HG03175 (cell line): Measurements from ENCODE around the gene KIAA1217.
A peak's percentile ranks its signal among the peaks of the same experiment; 100 is the strongest.
"Not testable (repeated sequence)": the region's sequence is repeated elsewhere in the genome, so short reads cannot be mapped to it uniquely, and the experiment has no call there.

Experiments
- ATAC-seq: cut with Tn5 transposase; IDR thresholded peaks from one replicate; pipeline ENCODE4 v1.9.1; 2021; ENCODE audit warnings: mild to moderate bottlenecking, moderate library complexity; ENCODE audit not compliant: unreplicated experiment

KIAA1217 gene

DNA sequence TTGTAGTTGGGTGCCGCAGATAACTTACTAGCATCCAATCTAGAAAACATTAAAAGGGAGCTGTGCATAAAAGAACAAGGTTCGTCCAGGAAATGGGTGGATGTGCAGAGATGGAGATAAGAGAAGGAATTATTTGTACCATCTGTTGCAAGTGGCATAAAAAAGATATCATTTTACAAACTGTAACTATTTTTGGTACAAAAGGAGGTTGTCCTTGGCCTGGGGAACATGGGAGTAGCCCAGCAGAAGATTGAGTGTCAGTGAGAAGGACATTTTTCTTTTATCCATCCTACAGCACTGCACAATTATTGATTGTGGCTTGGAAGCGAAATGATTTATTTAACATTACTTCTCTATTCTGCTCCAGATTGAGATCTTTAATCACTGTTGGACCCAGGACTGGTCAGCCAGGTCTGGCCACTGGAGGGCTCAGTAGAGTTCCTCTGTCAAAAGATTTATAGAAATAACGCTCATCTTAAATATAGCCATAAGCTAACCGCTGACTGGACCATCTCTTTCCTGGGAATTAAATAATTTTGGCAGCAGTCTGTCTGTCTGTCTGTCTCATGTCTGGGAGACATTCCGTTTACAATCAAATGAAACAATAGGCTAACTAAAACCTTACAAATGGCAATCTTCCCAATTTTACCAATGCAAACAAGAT, 254.1 kb downstream of the KIAA1217 start:
- no peak for ATAC-seq

DNA sequence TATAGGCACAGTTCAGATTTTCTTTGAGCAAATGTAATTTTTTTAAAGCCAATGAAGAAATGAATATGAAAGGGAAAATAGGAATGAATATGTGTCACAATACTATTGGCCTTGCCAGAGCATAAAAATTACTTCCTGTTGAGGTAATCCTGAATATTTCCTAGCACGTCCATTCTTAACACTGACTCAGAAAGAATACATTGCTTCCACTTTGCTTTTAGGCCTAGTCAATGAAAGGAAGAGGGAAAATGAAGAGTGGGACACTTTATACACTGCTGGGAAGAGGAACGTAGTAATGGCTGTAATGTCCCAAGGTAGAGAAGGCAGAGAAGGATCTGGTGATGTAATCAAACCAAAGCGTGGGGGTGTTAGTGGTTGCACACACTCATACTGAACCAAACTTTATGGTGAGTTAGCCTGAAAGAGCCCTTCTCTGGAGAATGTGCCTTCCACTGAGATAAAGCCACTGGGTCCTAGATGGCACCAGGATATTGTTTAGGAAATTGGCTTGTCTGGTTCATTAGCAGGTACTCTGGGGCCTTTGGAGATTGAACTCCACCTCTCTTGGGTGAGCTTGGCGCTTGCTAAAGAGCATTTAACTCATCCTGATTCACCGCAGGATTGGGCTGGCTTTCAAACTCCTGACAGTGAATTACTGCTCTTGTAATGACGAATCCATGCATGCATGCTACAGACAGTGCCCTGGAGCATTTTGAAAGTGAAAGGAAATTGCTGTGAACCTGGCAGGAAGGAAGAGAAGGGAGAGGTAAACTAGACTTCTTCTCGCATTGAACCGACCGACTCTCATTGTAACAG, 254.9 kb downstream of the KIAA1217 start:
- peak; percentile 60 for ATAC-seq

DNA sequence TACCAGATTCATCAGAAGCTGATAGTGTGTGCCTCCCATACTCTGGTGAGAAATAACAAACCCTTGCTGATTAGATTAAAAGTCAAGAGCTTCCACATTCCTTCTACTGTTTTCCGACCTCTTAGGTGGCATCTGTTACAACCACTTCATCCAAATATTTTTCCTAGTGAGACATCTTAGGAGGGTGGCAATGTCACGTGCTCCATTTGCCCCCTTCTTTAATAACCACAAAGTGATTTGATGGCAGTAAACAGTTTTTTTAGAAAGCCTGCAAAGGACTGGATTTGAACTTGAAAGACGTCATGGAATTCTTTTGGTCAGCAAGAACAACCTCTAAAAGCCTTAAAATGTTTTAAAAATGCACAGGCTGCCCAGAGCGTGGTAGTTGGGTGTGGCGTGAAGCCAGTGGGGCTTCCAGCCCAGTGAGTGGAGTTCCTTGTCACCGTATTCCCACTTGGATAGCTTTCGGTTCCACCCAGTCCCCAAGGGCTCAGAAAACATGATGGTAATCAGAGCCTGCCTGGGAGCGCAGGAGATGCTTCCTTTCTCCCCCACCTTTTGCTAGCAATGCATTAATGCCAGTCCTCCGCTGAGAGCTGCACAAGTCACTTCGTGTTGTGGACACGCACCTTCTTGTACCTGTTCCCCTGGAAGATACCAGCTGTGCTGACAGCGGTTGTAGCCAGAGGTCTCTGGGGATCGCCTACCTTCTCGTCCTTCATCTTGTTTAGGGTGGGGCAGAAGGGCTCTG, 256.4 kb downstream of the KIAA1217 start:
- no peak for ATAC-seq

DNA sequence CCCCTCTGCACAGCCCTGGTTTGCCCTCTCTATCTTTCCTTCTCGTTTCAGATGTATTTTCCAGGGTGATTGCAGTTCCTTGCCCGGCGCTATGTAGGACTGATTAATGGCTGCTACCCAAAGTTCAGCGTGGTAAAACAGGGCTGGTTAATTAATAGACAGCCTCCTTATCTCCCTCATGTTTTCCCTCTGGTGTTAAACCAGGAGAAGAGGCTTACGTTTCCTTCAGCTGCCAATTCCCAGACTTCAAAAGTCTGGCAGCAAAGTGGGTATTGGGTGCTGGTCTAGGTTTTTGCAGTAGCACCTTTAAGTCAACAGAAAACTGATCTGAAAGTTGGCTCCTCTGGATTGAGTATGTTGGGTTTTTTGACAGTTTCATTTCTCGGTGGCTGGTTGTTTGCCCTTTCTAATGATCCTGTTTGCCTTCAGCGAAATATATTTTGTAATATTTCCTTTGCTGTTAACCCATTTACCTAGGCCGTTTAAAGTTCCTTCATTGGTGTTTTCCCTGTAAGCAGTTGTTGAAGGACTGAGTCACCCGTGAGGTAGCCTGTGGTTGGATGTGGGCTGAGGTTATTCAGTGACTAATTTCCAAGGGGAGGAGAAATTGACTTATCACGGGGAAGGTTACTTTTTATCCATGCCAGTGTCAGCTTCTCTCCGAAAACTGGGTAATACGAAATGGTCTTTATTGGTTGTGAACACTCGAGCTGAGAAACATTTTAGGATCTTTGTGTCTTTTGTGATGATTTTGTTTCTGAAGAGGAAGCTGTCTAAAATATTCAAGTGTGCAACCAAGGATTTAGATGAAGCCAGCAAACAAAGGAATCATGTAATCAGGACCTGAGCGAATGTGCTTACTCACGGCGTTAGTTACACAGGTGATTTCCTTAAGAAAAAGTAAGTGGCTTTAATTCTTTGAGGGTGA, 257.2 kb downstream of the KIAA1217 start:
- ATAC-seq, result no peak

DNA sequence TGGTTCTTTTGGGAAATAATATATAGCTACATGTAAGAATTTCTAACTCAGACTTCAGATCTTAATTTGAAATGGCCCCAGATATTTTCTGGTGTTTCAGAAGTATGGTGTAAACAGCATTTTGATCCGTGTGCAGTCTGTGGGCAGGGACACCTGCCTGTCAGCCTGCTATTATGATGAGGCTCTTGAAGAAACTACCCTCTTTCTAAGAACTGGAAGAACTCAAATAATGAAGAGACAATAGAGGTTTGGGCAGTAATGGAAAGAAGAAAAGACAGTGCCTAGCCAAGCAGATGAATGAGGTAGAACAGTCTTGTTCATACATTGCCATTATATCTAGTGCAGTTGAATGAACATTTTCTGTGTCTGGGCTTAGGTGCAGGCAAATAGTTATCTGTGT, 258.2 kb downstream of the KIAA1217 start:
- no peak for ATAC-seq

DNA sequence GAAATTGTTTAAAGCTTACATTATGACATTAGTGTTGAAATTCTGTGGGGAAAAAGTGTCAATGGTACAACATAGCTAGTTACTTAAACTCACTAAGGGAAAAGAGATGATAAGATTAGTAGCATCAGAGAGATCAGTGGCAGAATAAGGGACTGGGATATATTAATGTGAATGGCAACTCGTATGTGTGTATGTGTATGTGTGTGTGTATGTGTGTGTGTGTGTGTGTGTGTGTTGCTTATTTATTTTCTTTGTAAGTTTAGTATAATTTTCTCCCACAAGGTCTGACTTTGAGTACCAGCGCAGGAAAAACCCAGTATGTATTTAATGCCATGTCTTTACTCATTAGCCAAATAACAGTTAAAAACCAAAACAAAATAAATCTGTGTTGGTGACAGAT, 258.7 kb downstream of the KIAA1217 start:
- ATAC-seq, result no peak

DNA sequence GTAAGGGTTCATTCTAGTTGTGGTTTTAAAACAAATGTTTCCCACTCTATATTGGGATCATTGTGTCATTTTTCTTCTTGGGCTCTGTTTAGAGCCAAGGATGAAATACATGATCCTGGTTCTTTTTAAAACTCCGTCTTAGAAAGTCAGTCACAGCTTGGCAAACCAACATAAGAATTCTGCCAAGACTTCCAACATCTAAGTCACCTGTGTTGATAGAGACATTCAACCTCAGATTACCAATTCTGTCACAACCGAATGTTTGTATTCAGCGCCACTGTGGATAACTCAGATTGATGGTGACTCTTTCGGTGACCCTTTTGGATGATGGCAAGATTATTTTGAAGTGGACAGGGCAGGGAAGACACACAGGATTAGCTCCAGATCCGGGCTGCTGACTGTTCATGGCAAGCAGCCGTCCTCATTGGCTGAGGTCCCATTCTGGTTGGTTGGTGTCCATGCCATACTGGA, 259.4 kb downstream of the KIAA1217 start:
- ATAC-seq, result no peak

DNA sequence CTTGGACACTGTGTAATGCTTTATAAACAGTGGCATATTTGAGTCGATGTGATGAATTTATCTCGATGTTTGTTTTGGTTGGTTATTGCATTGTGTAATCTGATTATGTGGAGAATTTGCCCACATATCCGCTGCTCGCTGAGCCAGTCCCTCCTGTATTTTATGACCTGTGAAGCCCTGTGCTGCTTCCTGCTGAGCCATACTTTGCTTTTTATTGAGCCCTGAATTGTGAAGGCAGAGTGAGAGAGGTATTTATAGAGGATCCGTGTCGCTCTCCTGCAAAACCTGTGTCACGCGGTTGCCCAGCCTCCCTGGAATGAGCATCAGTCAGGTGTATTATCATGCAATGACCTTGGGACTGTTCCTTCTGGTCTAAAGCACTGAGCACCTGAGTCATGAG, 261.1 kb downstream of the KIAA1217 start:
- no peak for ATAC-seq

DNA sequence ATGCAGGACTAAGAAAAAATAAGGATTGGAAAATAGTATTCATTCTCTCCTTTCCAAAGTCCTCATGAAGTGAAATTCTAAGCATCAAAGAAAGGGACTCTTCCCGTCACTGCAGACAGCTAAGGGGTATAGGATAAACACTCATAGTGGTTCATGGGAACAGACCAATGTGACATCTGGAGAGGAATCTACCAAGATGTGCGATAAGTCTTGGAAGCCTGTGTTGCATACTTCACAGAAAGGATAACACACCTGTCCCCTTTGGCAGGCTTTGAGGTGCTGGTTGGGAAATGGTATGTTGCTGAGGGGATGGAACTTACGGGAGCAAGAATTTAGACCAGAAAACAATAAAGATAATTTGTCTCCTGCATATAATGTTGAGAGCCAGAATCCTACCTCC, 266.7 kb downstream of the KIAA1217 start:
- ATAC-seq, result no peak

DNA sequence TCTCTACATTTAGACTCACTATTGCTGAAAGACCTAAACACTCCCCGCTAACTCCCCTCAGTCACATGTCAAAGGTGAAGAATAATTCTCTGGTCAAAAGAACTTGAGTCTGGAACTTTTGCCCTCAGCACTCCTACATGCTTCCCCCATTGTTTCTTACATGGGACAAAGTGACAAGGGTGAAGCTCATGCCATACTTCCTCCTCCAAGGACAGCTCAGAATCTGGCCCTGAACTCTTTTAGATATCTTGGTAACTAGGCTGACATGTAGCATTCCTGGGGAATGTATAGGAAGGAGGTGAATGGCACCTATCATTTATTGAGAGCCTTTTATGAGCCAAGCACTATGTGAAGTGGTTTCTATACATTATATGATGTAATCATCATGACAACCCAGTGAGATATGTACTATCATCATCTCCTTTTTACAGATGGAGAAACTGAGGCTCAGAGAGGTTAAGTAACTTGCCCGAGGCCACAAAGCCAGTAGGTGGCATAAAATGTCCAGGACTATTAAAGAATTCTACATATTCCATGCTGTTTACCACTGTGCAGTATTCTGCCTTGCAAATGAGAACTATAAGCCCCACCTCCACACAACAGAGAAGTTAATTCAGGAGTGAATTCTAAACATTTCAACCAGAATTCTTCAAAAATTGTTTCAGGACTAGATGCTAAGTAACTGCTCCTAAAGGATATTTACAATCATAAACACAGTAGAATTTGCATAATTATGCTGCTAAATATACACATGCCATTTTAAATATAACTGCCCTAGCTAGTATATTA, 268.2 kb downstream of the KIAA1217 start:
- ATAC-seq, result no peak

DNA sequence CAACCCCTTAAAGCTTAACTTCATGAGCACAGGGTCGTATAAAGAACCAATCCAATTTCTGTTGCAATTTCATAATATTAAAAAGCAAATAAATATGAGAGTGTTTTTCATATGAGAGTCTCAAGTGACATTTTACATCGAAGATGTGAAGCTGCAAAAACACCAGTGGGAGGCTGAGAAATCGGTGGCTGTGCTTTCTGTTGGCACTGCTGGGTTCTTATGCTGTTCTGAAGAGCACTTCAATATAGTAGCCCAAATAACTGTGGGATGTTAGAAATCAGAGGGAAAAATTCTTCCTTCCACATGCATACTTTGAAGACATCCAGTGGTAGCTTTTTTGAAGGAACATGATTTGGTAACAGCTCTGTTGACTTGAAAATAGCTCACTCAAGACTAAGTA, 269.0 kb downstream of the KIAA1217 start:
- no peak for ATAC-seq

DNA sequence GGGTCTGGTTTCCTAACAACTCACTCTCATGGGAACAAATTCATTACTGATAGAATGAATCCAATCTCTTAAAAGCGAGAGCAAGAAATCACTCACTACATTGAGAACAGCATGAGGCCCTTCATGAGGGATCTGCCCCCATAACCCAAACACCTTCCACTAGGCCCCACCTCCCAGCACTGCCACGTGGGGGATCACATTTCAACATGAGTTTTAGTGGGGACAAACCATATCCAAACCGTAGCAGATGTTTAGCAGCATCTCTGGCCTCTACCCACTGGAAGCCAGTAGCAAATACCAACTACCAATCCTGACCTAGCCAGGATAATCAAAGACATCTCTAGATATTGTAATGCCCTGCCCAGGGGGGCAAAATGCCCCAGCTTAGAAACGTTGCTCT, 270.9 kb downstream of the KIAA1217 start:
- ATAC-seq, result no peak

DNA sequence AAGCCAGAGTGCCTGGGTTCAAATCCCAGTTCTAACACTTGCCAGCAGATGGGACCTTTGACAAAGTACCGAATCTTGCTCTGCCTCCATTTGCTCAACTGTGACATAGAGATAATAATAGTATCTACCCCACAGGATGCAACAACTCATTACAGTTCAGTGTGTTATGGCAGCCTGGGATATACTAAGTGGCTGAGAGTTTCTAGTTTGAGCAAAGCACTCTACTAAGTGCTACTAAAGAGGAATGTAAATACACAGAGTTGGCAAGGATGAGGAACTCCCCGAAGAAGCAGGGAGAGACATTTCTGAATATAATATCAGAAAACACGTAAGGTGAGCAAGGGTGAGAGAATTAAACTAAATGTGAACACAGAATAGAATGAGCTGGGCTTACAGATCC, 271.5 kb downstream of the KIAA1217 start:
- ATAC-seq, result no peak

DNA sequence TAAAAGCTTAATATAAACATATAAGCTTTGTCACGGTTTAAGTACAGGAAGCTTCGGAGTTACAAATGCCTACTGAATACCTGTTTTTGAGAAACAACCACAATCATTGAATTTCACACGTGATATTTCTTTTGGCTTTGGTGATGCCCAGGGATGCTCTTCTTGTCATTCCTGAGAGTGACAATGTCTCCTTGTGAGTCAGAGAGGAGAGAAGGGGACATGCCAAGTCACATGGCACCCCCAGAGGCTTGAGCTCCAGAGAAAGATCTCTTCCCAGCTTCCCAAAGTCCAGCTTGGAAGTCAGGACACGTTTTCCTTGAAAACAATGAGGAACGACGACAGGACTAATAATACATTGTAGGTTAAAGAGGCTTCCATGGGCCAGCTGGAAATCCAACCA, 272.3 kb downstream of the KIAA1217 start:
- ATAC-seq, result no peak

DNA sequence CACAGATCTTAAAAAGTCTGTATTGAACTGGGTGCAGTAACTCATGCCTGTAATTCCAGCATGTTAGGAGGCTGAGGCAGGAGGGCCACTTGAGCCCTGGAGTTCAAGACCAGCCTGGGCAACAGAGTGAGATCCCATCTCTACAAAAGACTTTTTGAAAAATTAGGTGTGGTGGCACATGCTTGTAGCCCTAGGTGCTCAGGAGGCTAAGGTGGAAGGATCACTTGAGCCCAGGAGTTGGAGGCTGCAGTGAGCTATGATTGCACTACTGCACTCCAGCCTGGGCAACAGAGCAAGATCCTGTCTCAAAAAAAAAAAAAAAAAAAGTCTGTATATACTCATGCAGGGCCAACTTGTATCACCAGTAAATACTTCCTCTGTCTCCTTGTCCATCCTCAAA, 273.8 kb downstream of the KIAA1217 start:
- not testable (repeated sequence) for ATAC-seq

DNA sequence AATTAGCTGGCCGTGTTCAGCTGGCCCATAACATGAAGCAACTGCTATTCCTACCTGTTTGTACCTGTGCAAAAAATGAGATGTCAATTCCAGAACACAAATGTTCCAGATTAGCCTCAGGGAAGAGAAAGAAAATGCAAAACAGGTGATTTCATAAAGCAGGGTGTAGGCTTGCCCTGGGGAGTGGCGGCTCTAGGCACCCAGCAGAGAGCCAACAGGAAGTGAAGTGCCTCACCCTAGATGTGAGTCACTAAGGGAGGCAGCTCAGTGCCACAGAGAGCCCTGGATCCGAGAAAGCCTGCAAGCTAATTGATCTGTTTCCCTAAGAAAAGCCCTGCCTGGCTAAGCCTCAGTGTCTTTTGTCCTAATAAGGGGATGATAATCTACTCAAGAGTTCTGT, 274.8 kb downstream of the KIAA1217 start:
- ATAC-seq, result no peak

DNA sequence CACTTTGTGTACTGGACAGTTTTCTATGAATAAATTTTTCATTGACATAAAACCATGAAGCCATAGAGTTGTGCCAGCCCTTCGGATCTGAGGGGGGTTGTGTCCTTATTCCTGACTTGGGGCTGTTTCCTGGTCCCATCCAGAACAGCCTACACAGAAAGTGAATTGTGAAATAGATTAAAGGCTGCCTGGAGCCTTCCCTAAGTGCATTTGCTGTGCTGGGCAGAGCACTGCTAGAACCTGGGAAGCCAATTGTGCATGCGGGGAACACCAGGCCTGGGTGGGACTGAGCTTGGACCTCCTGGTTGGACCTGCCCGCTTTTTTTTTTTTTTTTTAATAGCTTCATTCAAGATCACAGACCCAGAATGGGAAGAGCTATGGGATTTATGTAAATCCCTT, 275.8 kb downstream of the KIAA1217 start:
- ATAC-seq, result no peak

DNA sequence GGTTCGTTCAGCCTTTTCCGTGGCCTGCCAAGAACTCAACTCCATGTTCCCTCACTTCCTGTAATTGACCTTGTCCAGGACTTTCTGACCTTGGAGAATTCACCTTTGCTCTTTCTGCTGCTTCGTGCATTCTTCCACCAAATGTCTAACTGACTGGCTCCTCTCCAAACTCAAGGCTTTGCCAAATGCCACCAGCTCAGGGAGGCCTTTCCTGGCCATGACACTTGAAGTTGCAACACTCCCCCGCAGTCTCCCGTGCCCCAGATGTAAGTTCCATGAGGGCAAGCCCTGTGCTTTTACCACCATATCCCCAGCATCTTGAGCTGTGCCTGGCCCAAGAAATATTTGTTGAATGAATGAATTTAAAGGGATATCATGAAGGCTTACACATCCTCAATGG, 276.4 kb downstream of the KIAA1217 start:
- no peak for ATAC-seq

DNA sequence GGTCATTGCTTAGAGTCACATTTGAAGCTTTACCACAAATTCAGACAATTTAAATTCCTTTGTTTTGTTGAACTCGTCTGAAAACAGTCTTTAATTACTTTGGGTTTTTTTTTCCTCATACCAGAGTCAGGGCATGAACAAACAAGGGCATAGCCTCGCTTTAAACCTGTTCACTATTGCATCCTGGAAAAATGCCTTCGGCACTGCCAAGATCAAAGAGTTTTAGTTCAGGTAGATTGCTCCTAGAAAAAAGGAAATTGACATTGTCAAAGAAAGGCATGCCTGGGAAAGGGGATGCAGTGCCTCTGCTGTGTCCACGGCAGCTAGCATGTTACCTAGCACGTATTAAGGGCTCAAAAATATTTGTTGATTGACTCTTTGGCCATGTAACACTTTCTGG, 279.7 kb downstream of the KIAA1217 start:
- no peak for ATAC-seq

DNA sequence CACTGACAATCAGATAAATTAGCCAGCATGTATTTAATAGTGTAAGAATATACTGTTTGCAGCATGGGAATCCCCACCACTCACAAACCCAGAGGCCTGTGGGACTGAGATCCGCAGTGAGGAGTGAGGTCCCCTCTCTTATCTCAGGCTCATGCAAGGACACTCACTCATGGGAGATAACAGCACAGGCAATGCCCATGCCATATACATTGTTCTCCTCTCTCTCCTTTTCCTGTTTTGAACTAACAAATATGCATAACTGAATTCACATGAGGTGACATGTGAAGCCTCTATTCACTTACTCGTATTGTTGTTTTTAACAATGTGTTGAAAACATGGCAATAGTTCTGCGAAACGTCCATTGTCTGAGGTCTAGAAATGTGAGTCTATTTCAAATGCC, 284.2 kb downstream of the KIAA1217 start:
- no peak for ATAC-seq
